HG03175 (cell line): ENCODE measurements around the gene AQP1.

ENCODE experiments used
- ATAC-seq: cut with Tn5 transposase; IDR thresholded peaks from one replicate; pipeline ENCODE4 v1.9.1; 2021; ENCODE audit warnings: mild to moderate bottlenecking, moderate library complexity; ENCODE audit not compliant: unreplicated experiment

AQP1 gene

DNA sequence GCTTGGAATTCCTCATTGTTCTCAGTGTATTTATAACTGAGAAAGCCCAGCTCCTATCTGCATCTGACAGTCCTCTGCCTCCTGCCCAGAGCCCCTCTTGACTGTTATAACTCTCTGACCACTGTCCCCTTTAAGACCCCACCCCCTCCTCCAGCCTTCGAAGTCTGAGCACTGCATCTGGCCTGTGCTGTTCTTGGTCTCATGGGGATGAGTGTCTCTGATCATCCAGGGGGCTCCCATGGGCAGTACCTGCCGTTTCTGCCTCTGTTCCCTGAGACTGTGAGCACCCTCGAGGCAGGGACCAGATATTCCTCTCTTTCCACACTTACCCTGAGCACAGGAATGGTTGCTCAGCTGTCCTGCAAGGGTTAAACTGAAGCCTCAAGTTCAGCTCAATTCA, 59.8 kb downstream of the AQP1 start:
- ATAC-seq: no peak

DNA sequence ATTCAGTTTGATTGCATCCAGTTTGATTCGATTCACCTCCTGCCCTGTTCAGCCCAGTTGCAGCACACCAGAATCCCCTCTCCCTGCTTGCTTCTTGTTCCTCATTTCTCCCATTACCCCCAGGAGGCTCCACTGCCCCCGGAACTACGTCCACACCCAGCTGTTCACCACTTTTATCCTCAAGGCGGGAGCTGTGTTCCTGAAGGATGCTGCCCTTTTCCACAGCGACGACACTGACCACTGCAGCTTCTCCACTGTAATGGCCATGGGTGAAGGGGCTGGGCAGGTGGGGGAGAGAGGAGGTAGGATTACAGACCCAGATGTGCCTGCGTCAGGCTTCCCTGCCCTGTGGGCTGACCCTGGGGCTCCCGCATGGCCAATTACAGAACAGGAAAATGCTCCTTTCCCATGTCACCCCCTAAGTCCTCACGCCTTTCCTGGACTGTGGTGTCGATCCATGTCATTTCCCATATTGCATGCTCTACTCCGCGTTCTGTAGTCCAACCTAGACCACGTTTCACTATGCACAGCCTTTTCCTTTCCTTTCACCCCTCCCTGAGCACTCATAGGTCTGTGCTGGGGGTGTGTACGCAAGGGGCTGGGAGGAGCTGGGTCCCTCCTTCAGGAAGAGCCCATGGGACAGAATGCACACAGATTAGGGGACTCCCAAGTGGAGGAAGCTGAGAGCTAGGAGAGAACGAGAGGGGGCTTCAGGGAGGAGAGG, 60.3 kb downstream of the AQP1 start:
- ATAC-seq: no peak

DNA sequence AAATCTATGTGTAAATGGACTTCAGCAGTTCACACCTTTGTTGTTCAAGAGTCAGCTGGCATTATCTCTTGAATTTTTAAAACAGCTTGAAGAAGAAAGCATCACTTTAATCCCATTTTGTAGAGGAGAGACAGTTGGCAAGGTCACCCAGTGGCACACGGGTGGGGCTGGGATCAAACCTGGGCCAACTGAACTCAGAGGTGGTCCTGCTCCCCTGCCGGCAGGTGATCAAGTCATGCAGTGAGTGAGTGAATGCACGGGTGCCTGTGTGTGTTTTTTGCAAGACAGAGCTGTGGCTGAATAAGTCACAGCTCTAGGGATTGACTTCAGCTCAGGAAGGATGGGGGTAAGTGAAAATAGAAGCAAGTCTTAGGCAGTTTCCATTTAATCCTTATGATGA, 61.6 kb downstream of the AQP1 start:
- ATAC-seq: no peak

DNA sequence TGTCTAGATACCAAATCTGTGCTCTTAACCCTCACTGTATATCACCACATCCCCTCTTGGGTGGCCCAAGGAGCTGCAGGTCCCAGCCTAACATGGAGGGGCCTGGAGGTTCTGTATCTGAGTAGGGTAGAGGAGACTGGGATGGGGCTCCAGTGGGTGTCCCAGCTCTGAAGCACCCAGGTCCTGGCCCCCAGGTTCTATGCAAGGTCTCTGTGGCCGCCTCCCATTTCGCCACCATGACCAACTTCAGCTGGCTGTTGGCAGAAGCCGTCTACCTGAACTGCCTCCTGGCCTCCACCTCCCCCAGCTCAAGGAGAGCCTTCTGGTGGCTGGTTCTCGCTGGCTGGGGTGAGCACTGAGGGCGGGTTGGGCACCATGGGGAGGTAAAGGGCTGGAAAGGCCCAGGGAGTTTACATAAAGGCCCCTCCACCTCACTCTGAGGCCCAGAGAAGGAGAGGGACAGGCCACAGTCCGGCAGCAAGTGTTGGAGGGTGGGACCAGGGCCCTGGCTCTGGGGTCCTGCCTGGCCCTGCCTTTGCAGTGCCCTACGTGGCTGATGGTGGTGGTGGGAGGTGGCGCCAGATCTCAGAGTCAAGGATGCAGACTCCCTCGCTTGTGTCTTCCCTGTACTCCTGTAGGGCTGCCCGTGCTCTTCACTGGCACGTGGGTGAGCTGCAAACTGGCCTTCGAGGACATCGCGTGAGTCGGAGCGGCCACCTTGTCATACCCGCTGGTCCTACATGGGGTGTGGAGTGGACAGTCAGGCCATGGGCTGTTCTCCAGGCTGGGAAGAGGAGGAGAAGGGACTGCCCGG, 62.3 kb downstream of the AQP1 start:
- no peak for ATAC-seq

DNA sequence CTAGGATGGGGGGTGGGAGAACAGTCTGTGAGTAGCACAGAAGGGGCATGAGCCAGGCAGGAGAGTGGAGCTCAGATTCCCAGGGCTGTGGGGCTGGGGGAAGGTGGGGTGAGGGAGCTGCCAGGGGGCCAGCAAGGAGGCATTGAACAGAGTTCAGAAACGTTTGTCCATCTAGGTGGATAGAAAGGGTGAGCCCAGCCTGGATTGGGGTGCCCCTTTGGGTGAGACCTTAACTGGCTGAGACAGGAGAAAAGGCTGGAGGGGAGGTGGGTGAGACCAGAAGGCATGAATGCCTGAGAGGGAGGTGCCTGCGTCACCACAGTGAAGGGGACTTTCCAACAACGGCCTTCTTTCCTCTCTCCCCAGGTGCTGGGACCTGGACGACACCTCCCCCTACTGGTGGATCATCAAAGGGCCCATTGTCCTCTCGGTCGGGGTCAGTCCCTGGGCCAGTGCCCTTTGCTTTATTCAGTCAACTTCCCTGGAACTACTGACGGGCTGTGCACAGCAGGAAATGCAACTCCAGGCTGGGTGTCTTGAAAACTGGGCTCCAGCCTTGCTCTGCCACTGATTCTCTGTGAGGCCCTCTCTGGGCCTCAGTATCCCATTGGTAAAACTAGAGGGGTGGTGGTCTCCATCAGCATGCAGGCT, 63.1 kb downstream of the AQP1 start:
- peak; percentile 86 for ATAC-seq
